NCI-H1105 (cell line): ENCODE data around the gene MAPKAP1.

Experiments used
- DNase-seq: peaks from one replicate; lab custom pipeline; 2025; lab: John Stamatoyannopoulos, UW

Gene MAPKAP1

GRCh38 chr9:125430161-125431011 lies 276.6 kb downstream of the MAPKAP1 start:
- no peak for DNase-seq

DNA sequence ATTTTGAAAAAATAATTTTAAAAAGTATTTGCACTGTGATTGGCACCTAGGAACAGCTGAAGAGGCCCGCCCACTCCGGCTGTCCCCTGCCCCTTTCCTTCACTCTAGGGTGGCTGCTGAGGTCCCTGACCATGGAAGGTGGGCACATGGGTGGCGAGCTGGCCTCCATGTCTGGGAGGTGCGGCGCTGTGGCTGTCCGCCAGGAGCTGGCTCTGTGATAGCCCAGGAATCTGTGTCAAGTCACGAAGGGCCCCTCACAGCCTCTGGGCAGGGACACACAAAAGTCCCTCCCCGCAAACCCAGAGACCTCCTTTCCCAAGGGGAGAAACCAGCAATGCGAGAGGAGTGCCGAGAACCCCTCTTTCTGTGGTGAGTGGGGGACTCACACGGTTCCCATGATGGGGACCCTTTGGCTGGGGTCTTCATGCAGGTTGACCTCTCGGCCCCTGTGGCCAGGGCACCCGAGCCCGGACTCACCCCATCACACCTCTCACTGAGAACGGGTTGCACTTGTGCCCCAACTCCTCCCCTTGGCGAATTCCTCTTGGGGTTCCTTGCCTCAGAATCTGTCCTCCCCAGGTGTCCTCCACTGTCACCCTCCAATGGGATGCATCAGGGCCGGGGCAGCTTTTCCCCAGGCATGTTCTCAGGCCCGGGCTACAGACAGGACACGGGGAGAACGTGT lies 277.4 kb downstream of the MAPKAP1 start:
- DNase-seq, result no peak

GRCh38 chr9:125428902-125429467 lies 278.0 kb downstream of the MAPKAP1 start:
- DNase-seq, result no peak

DNA sequence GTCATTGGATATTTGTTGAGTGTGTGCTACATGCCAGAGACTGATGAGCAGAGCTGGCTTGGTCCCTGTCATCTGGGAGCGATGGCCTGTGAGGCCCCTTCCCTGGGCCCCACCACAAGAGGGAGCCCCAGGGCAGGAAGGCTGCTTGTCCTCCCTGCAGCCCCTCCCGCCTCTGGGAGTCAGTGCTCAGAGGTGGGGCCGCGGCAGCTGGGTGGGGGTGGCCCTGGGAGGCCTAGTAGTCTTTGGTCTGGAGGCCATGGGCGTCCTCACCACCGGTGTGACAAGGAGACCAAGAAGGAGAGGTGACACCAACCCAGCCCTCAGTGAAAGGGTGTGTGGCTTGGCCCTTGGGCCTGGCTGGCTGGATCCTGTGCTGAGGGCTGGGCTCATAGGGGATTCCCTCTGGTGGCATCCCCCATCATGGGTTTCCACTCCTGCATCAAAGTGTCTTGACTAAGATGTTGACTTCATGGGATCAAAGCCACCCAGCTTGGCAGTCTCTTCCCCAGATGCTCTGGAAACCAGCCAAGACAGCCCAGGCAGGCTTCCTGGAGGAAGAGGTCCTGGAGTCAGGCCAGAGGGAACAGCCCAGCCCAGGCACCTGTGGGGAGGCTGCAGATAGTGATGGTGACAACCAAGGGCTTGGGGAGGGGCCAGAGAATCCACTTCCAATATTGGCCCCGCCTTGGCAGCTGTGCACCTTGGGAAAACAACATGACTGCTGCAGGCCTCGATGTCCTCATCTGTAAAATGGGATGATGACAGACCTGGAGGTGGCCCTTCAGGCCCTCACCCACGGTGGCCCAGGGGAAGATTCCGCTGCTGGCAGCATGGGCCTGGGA lies 278.7 kb downstream of the MAPKAP1 start:
- no peak for DNase-seq

DNA sequence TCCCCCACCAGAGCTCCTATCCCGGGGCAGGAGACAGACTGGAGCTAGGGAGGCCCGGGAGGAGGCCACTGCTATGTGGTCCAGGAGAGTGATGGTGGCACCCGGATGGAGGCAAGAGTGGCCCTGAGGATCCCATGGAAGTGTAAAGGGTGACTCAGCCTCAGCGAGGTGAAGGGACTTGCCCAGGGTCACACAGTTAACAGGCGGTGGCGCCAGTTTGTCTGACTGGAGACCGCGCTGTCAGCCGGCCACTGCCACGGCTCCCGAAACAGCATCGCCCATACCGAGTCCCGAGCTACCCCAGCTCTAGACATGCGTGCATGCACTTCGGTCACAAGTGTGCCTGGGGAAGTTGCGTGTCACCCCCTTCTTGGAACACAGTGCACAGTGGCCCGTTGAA lies 279.5 kb downstream of the MAPKAP1 start:
- no peak for DNase-seq

DNA sequence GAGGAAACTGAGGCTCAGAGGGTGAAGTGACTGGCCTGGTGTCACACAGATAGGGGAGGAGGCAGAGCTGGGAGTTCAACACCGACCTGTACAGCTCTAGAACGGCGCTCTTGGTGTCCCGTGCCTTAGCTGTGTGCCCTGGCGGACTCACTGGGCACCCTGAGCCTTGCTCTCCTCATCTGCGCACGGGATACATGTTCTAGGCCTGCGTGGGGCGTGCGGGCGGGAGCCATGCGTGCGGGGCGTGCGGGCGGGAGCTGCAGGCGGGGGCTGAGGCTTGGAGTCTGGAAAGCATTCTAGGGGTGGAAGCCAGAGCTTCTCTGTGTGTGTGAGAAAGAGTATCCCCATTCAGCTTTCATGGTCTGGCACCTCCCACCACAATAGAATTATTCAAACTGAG lies 280.1 kb downstream of the MAPKAP1 start:
- no peak for DNase-seq

- DNase-seq, result no peak
These were observed 281.0 kb downstream of the MAPKAP1 start for GRCh38 chr9:125425901-125426515.

DNA sequence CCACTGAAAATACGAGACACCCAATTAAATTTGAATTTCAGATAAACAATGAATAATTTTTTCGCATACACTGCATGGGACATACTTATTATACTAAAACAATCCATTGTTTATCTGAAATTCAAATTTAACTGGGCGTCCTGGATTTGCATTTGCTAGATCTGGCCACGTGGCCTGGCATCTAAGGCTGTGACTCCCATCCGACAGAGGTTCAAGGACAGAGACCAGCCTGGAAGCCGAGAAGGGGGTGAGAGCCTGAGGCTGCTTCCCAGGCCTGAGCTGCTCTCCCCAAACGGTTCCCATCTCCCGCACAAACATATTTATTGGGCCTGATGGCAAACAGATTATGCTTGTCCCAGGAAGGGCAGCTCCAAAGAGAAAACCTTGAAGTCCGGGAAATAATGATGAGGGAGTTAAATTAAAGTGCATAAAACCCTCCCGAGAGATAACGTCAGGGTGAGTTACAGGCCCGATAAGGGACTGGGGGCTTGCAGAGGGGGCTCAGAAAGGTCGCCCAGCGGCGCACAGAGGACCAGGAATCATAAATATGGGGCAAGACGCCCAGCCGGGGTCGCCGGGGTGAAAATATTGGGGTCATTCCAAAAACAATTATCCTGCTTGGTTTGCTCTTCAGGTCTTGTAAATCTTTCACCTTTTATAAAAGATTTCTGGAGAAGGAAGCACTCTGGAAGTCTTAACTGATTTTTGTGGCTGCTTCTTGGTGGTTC lies 281.7 kb downstream of the MAPKAP1 start:
- no peak for DNase-seq

GRCh38 chr9:125423964-125424363 lies 283.0 kb downstream of the MAPKAP1 start:
- DNase-seq, result no peak

DNA sequence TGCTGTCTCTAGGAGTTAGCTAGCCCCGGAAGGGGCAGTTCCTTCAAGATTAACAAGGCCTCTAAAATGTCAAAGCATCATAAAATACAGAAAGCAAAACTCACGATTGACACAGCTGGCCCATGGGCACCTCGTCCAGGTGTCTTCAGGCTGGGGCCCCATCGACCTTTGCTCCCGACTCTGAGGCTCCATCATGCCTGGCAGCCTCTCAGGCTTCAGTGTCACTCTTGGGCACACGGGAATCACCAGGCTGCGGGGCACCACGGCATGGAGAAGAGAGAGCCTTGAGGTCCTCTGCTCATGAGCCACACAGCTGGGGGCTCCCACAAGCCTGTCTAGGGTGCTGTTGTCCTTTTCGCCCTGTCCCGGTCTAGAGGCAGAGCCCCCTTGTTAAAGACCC lies 284.2 kb downstream of the MAPKAP1 start:
- no peak for DNase-seq

DNA sequence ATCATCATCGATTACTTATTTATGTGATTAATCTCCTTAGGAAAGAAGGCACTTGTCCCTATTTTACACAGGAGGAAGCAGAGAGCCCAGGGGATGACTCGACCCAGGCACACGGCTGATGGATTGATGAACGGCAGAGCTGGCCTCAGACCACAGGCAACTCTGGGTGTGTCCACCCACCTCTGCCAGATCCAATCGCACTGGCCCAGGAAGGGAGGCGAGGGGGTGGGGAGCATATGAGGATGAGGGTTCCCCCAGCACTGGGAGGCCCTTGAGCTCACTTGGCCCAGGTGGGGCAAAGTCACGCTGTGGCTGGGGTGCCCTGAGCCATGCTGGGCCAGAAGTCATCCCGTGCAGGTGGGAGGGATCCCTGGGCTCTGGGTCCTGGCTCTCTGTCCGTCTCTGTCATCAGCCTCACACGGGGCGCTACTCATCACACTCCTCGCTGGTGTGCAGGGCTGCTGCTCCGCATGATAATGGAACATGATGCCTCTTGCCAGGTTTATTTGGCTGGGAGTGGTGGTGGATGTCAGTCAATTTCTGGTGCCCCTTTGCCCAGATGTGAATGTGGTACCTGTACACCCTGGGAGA lies 285.3 kb downstream of the MAPKAP1 start:
- DNase-seq, result no peak

GRCh38 chr9:125421166-125421565 lies 285.8 kb downstream of the MAPKAP1 start:
- no peak for DNase-seq

DNA sequence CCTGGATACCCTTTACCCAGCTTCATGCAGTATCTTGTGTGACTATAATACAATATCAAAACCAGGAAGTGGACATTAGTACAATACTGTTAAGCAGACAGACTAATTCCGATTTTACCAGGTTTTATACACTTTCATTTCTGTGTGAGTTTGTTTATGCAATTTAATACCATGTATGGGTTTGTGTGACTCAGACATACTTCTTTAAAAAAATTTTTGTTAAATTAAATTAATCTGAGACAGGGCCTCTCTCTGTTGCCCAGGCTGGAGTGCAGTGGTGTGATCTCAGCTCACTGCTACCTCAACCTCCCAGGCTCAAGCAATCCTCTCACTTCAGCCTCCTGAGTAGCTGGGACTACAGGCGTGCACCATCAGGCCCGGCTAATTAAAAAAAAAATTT lies 288.6 kb downstream of the MAPKAP1 start:
- DNase-seq, result no peak

DNA sequence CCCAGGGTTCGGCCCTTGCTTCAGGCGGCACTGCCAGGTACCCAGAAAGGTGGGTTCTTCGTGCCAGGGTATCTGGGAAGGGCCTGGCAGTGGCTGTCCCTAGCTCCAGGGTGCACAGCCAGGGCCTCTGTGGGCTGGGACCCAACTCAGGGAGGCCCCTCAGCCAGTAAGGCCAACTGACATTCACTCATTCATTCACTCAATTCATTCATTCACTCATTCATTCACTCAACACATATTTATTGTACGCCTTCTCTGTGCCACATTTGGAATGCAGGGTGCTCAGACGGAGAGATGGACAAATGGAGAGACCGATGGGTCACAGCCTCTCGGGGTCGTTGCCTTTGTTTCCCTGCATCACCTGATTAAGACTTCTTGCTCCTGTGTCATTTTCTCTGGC lies 290.5 kb downstream of the MAPKAP1 start:
- no peak for DNase-seq

DNA sequence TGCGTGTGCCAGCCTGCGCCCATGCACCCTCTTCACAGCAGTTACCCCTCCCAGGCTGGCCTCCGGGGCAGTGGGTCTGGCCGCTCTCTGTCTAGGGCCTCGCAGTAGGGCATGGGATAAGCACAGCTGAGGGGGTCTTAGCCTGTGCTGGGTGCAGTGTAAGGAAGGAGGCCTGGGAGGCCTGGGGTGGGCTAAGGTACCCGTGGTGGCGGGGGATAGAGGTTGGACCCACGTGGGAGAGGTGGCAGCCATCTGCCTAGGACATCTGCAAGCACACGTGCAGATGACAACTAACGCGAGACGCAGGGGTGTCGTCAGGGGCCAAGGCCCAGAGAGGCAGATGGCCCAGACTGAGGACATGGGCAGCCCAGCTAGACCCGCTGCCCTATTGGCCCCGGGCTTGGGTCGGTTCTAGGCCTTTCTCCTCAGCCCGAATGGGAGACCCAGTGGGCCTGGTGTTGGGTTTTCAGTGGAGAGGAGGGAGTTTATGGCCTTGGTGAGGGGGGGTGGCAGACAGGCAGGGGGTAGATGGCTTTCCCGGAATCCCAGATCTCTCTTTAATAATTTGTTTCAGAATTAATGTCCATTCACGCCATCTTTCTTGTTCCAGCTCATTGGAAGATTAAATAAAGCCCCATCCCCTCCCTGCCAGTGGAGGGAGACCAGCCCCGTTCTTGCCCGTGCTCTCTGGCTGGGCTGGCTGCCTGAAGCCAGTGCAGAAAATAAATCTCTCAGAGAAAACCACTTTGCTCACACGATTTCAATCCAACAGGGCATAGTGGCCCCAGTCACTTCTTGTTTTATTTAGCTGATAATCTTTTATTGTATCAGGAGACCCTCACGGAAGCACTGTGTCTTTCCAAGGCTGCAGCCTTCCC lies 291.2 kb downstream of the MAPKAP1 start:
- DNase-seq, result no peak

DNA sequence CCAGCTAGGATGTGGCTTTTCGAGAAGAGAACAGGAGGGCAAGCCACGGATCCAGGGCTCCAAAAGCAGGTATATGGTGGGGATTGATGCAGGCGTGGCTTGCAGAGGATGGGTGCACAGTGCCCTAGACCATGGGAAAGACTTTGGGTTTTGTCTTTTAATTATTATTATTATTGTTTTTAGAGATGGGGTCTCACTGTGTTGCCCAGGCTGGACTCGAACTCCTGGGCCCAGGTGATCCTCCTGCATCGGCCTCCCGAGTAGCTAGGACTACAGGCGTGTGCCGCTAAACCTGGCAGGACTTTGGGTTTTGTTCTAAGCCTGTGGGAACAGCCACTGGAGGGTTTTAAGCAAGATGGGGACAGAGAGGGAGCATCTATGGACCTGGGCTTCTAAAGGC lies 293.4 kb downstream of the MAPKAP1 start:
- no peak for DNase-seq

GRCh38 chr9:125412166-125412565 lies 294.8 kb downstream of the MAPKAP1 start:
- no peak for DNase-seq

DNA sequence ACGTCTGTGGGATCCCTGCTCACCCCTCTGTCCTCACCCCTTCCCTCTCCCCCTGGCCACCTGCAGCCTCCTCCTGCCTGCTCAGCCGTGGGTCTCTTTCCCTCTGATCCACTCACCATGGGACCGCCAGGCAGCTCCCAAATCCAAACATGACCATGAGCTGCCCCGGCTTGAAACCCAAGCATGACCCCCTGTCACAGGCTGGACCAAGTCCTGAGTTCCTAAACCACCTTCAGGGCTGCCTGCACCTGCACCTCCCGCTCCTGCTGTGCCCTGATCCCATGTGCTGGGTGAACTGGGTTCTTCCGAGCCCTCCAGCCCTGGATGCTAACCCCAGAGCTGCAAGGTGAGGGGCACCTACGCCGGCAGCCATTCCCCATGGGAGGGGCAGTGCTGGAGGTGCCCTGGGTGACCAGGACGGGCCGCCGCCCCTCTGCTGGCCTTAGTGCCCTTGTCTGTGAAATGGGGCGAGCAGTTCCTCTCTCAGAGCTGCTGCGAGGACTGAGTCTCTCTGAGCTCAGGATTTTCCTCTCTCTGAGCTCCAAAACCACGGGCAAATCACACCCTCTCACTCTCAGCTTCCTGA lies 295.7 kb downstream of the MAPKAP1 start:
- no peak for DNase-seq

GRCh38 chr9:125410522-125410894 lies 296.5 kb downstream of the MAPKAP1 start:
- DNase-seq, result no peak
